ENCODE results near the gene OR1L6.

Gene OR1L6, protein sequence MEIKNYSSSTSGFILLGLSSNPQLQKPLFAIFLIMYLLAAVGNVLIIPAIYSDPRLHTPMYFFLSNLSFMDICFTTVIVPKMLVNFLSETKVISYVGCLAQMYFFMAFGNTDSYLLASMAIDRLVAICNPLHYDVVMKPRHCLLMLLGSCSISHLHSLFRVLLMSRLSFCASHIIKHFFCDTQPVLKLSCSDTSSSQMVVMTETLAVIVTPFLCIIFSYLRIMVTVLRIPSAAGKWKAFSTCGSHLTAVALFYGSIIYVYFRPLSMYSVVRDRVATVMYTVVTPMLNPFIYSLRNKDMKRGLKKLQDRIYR

DNA sequence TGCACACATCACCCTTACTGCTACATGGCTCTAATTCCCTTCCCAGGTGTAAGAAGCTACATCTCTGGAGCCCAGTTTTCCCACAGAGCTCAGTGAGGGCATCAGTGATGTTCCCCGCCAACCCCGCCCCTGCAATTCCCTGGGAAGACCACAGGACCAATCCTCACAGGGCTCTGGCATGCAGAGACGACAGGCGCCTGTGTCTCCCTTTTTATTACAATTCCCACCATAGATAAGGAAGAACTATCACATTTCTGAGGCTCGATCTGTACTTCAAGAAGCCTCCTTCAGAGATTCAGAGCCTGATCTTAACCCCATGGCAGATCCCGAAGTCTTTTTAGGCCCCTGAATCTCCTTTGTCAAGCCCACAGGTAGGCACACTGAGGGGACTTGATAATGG, at the start of gene OR1L6:
Gene OR1L6 (plus strand): TSS at position 301 of the 400 bp plus-strand sequence. CDS start 7,545 bp downstream, outside the sequence.
- DNase-seq (ENCODE audit: low read depth) = no peak

GRCh38 chr9:122695696-122696095, 46.4 kb upstream of the OR1L6 start:
- DNase-seq (ENCODE audit: low read depth) = no peak

GRCh38 chr9:122718038-122718437, 24.1 kb upstream of the OR1L6 start:
- DNase-seq (ENCODE audit: low read depth) = no peak

- no peak for DNase-seq (ENCODE audit: low read depth)
Measured at GRCh38 chr9:122719218-122719617, 22.9 kb upstream of the OR1L6 start.

GRCh38 chr9:122723690-122724089, 18.4 kb upstream of the OR1L6 start, which contains the start of gene OR1L4:
Gene OR1L4 (plus strand): TSS chr9:122723990. CDS start chr9:122723990, 0 bp downstream.
- no peak for DNase-seq (ENCODE audit: low read depth)

GRCh38 chr9:122754825-122755224, 12.7 kb downstream of the OR1L6 start:
- DNase-seq (ENCODE audit: low read depth) = no peak

DNA sequence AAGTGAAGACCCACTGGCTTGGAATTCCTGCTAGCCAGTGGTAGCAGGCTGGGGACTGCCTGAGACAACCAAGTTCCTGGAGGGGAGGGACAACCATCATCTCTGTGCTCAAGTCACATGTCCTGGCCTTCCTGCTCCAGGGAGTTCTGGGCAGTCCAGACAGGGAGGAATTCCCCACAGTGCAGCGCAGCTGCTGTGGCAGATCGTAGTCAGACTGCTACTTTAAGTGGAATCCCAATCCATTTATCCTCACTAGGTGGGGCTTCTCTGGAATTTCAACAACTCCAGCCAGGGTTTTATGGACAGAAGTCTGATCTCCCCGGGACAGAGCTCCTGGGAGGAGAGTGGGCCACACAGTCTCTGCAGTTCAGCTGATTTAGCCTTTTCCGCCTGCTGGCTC, 25.7 kb downstream of the OR1L6 start:
- no peak for DNase-seq (ENCODE audit: low read depth)

DNA sequence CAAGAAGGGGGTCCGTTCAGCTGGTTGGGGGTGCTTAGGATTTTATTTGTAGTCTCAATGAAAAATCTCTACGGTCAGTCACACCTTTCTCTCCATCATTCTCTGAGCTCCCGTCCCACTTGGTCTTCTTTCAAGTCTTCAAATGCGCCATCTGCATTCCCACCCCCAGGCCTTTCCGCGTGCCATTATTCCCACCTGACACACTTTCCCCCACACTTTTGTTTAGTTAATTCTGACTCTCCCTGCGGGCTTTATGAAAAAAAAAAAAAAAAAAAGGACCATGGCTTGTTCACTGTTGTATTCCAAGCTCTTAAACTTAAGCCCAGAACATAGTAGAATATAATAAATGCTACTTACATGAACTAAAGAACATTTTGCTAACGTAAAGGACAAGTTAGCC, 34.9 kb downstream of the OR1L6 start:
- no peak for DNase-seq (ENCODE audit: low read depth)

DNA sequence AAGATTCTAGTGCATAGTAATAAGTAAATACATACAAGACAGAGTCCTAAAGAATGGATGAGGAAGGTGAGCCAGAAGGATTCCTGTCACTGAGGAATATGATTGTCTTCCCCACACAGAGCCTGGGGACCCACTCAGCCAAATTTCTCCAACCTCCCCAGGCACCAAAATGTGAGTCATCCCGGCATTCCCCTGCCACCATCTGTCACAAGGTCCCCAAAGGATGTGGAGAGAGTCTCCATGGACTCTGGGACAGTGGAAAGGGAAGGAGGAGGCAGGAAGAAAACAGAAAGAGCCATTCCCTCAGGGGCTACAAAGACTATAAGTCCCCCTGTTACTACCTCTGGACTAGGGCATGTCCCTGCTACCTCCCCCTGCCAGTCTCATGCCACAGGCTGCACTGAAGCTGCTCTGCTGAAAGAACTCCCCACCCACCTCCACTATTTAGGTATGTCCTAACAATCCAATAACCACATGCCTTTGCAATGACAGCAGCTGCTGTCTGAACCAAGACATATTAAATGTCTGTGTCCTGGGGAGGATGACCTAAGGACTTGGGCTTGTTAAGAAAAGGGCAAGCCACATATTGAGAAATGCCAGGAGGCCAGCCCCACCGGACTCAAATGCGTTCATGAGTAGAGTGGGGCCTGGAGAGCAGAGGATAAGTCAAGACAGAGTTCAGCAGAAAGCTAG, 36.0 kb downstream of the OR1L6 start:
- DNase-seq (ENCODE audit: low read depth) = no peak

DNA sequence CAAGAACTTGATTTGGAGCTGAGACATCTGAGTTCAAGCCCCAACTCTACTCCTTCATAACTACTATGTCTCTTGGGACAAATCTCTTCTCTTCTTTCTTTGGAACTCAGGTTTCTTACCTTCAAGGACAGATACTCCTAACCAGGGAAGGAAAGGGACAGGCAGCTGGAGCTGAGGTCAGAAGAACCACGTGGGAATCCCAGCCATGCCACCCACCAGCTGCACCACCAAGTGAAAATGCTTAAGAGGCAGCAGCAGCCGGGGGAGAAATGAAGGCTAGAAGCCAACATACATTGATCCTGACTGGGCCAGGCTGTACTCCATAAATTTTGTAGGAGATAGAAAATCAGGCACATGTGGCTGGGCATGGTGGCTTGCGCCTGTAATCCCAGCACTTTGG, 37.1 kb downstream of the OR1L6 start:
- DNase-seq (ENCODE audit: low read depth) = no peak

- no peak for DNase-seq (ENCODE audit: low read depth)
Measured at GRCh38 chr9:122780026-122780425, 37.9 kb downstream of the OR1L6 start.

DNA sequence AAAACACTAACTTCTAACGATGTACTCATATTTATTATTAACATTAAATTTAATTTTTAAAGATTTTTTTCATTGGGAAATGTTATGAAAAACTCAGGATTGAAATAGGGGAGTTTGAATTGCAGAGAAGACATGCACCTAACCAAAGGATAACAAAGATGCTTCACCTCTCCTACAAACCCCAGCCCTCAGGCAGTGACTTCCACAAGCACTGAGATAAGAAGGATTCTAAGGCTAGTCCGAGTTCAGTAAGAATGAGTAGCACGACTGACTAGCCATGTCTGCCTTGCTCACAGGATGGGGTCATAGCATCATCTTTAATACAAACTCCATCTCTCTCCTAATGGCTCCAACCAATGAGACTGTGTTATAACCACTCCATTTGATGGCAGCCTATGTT, 39.6 kb downstream of the OR1L6 start:
- DNase-seq (ENCODE audit: low read depth) = no peak

- no peak for DNase-seq (ENCODE audit: low read depth)
Measured at GRCh38 chr9:122785269-122785668, 43.2 kb downstream of the OR1L6 start.

DNA sequence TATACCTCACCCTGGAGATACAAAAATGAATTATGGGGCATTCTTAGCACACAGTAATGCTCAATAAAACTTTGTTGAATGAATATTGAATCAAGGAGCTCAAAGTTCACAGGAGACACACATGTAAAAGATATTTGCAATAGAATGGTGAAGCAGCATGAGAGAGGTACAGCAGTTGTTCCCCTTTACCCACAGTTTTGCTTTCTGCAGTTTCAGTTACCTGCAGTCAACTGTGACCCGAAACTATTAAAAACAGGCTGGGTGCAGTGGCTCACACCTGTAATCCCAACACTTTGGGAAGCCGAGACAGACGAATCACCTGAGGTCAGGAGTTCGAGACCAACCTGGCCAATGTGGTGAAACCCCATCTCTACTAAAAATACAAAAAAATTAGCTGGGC, 44.2 kb downstream of the OR1L6 start:
- no peak for DNase-seq (ENCODE audit: low read depth)

DNA sequence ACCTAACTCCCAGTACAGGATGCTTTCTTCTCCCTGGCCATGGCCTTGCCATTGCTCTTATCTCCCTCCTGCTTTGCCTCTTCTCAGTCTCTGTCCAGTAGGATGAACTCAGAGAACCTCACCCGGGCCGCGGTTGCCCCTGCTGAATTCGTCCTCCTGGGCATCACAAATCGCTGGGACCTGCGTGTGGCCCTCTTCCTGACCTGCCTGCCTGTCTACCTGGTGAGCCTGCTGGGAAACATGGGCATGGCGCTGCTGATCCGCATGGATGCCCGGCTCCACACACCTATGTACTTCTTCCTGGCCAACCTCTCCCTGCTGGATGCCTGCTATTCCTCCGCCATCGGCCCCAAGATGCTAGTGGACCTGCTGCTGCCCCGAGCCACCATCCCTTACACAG, 46.7 kb downstream of the OR1L6 start, which contains the start of gene OR5C1:
Gene OR5C1 (plus strand): TSS at position 103 of the 400 bp plus-strand sequence. CDS start 0 bp downstream, at position 103.
- no peak for DNase-seq (ENCODE audit: low read depth)

DNA sequence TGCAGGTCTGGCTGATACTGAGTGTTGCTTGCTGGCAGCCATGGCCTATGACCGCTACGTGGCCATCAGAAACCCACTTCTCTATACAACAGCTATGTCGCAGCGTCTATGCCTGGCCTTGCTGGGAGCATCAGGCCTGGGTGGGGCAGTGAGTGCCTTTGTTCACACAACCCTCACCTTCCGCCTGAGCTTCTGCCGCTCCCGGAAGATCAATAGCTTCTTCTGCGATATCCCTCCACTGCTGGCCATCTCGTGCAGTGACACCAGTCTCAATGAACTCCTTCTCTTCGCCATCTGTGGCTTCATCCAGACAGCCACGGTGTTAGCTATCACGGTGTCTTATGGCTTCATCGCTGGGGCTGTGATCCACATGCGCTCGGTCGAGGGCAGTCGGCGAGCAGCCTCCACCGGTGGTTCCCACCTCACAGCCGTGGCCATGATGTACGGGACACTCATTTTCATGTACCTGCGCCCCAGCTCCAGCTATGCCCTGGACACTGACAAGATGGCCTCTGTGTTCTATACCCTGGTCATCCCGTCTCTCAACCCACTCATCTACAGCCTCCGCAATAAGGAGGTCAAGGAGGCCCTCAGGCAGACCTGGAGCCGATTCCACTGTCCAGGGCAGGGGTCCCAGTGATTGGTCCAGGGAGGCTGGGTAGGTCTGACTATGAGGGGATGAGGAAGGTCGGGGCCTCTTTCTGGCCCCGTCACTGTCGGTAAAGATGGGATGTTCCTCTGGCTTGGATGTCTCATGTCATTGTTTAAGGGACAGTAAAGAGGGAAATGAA, 47.3 kb downstream of the OR1L6 start:
- DNase-seq (ENCODE audit: low read depth) = no peak

- DNase-seq (ENCODE audit: low read depth) = no peak
Measured at GRCh38 chr9:122791872-122792669, 50.0 kb downstream of the OR1L6 start.

GRCh38 chr9:122797316-122798063, 55.4 kb downstream of the OR1L6 start:
- DNase-seq (ENCODE audit: low read depth) = no peak

Measured in stimulated activated CD8-positive, alpha-beta memory T cell treated with anti-CD3 and anti-CD28 coated beads, Interleukin-15, amount 100 ng/mL, for 24 hours (primary cell).